Stimulated activated CD4-positive, alpha-beta T cell treated with anti-CD3 and anti-CD28 coated beads, TNF-alpha, amount 100 ng/mL, for 24 hours (primary cell): ENCODE data around the gene MYO18A.
"Not testable (repeated sequence)": the region's sequence is repeated elsewhere in the genome, so short reads cannot be mapped to it uniquely, and the experiment has no call there.

Source experiments
- DNase-seq, 3 experiments: peaks; one replicate each; pipeline ENCODE4 v3.0.0-alpha.2; 2020; ENCODE audit warnings: low read depth in 3 of 3

The MYO18A gene

GRCh38 chr17:29194669-29195068 lies 14.5 kb upstream of the MYO18A start:
- DNase-seq: no peak

GRCh38 chr17:29193146-29193545 lies 12.9 kb upstream of the MYO18A start:
- no peak for DNase-seq

GRCh38 chr17:29190592-29191207 lies 10.5 kb upstream of the MYO18A start:
- no peak for DNase-seq

- DNase-seq: no peak
Measured at GRCh38 chr17:29190039-29190438, 9.8 kb upstream of the MYO18A start.

GRCh38 chr17:29189355-29189754 lies 9.2 kb upstream of the MYO18A start:
- DNase-seq: no peak

GRCh38 chr17:29181226-29181625 lies 1.0 kb upstream of the MYO18A start:
- no peak for DNase-seq

- no peak for DNase-seq
Measured at GRCh38 chr17:29180788-29181160, 576 bp upstream of the MYO18A start.

GRCh38 chr17:29179232-29180033 lies 765 bp downstream of the MYO18A start:
- DNase-seq: no peak

GRCh38 chr17:29178750-29179231 lies 1.4 kb downstream of the MYO18A start:
- DNase-seq: no peak

GRCh38 chr17:29177871-29178749 lies 2.1 kb downstream of the MYO18A start:
- no peak for DNase-seq

GRCh38 chr17:29177541-29177870 lies 2.7 kb downstream of the MYO18A start:
- no peak for DNase-seq

- DNase-seq: peak in 2 of 3 experiments; percentile 30 to 56
Measured at GRCh38 chr17:29176558-29177351, 3.4 kb downstream of the MYO18A start.

GRCh38 chr17:29175349-29175748 lies 4.8 kb downstream of the MYO18A start:
- no peak for DNase-seq

GRCh38 chr17:29172589-29172988 lies 7.6 kb downstream of the MYO18A start:
- no peak for DNase-seq

GRCh38 chr17:29170682-29171081 lies 9.5 kb downstream of the MYO18A start:
- DNase-seq: no peak

- DNase-seq: no peak
Measured at GRCh38 chr17:29169806-29170591, 10.2 kb downstream of the MYO18A start.

GRCh38 chr17:29168759-29169126 lies 11.5 kb downstream of the MYO18A start:
- DNase-seq: not testable (repeated sequence)

GRCh38 chr17:29168079-29168758 lies 12.0 kb downstream of the MYO18A start:
- DNase-seq: no peak

GRCh38 chr17:29167393-29168078 lies 12.7 kb downstream of the MYO18A start:
- DNase-seq: no peak

GRCh38 chr17:29166507-29166887 lies 13.7 kb downstream of the MYO18A start:
- no peak for DNase-seq
